GM12801 (cell line): ENCODE measurements around the gene TPSAB1.

ENCODE experiments used
- TF ChIP-seq, protein P1 (sequence below): IDR thresholded peaks from one replicate; pipeline ENCODE4 v1.5.1; 2011; ENCODE audit warnings: control low read depth; ENCODE audit not compliant: insufficient read length; ENCODE audit errors: extremely low read depth

TPSAB1 gene

DNA sequence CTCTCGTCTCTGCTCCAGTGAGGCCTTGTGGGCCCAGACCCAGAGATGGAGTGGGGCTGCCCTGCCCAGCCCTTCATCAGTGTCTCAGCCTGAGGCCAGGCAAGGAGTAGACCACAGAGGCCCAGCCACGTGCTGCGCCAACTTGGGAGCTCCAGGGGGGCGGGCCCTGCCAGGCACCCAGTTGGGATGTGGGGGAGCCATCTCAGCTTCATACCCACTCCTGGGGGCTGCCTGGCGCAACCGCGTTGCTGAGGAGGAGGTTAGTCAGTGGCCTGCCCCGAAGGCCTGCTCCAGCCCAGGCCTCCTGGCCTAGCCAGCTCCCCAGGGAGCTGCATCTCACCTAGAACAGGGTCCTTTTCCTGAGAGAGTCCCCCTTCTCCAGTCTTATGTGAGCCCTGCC, 27.3 kb upstream of the TPSAB1 start:
- TF ChIP-seq, protein P1, sequence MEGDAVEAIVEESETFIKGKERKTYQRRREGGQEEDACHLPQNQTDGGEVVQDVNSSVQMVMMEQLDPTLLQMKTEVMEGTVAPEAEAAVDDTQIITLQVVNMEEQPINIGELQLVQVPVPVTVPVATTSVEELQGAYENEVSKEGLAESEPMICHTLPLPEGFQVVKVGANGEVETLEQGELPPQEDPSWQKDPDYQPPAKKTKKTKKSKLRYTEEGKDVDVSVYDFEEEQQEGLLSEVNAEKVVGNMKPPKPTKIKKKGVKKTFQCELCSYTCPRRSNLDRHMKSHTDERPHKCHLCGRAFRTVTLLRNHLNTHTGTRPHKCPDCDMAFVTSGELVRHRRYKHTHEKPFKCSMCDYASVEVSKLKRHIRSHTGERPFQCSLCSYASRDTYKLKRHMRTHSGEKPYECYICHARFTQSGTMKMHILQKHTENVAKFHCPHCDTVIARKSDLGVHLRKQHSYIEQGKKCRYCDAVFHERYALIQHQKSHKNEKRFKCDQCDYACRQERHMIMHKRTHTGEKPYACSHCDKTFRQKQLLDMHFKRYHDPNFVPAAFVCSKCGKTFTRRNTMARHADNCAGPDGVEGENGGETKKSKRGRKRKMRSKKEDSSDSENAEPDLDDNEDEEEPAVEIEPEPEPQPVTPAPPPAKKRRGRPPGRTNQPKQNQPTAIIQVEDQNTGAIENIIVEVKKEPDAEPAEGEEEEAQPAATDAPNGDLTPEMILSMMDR: no peak

DNA sequence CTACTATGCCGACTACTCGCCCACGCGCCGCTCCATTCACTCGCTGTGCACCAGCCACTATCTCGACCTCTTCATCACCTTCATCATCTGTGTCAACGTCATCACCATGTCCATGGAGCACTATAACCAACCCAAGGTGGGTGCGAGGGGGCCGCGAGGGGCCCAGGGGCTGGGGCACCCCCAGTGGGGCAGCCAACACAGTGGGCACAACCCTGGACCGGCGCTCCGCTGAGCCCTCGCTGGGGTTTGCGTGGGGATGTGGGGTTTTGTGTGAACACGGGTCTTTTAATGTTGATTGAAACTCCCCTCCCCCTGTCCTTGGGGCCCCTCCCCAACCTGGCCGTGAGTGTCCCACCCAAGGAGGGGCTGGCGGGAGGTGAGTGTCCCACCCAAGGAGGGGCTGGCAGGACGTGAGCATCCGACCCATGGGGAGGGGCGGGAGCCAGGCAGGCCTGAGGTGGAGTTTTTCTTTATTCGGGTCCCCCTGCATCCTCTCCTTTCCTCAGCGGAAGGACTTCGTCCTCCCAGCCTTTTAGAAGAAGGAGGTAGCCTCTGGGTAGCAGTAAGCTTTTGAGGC, 26.6 kb upstream of the TPSAB1 start:
- TF ChIP-seq, protein P1: no peak

DNA sequence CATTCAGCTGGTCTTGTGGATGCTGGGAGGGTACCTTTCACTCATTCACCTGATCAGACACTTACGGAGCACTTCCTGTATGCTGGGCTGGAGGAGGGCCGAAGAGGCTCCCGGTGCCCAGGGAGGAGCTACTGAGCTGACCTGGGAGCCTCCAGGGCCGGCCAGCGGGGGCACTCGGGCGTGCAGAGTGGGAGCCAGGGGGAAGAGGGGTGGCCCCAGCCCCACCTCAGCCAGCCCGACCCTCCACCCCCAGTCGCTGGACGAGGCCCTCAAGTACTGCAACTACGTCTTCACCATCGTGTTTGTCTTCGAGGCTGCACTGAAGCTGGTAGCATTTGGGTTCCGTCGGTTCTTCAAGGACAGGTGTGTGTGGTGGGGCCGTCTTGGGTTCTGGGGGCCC, 25.8 kb upstream of the TPSAB1 start:
- TF ChIP-seq, protein P1: no peak

DNA sequence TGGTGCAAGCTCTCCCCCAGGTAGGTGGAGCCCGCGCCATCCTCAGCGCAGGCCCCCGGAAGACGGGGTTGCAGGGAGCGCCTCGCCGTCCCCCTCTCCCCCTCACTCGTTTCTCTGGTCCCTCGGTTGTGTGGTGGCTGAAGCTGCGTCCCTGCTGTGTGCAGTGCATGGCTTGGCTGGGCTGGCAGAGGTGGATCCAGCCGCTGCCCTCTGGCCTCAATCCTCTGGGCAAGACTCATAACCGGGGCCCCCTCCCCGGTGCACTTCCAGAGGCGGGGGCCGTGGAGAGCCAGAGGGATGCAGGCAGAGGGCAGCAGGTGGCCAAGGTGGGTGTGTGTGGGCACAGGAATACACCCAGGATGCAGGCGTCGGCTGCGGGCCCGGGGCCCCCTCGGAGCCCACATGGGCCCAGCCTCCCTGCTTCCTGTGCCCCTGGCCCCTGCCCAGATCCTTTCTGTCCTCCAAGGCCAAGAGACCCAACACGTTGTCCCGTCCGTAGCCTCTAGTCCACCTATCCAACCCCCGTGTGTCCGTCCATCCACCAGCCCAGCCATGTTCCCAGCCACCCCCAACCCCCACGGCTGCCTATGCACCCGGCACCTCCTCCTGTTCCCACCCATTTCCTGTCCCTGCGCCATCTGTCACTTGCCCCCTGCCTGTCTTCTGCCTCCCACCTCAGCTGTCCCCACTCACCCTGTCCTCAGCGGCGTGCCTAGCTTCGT, 24.8 kb upstream of the TPSAB1 start:
- TF ChIP-seq, protein P1: no peak

DNA sequence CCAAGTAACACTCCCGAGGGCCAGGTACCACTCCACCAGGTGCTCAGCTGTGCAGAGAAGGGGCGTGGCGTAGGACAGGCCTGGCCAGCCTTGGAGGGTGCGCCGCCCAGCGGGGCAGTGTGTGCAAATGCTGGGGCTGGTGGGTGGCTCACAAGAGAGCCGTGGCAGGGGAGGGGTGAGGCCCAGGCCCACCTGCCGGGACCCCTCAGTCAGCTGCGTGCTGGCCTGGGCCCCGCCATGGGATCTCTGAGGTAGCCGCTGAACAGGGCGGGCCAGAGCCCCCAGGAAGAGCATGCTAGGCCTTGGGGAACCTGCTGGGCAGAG, 24.2 kb upstream of the TPSAB1 start:
- TF ChIP-seq, protein P1: no peak

DNA sequence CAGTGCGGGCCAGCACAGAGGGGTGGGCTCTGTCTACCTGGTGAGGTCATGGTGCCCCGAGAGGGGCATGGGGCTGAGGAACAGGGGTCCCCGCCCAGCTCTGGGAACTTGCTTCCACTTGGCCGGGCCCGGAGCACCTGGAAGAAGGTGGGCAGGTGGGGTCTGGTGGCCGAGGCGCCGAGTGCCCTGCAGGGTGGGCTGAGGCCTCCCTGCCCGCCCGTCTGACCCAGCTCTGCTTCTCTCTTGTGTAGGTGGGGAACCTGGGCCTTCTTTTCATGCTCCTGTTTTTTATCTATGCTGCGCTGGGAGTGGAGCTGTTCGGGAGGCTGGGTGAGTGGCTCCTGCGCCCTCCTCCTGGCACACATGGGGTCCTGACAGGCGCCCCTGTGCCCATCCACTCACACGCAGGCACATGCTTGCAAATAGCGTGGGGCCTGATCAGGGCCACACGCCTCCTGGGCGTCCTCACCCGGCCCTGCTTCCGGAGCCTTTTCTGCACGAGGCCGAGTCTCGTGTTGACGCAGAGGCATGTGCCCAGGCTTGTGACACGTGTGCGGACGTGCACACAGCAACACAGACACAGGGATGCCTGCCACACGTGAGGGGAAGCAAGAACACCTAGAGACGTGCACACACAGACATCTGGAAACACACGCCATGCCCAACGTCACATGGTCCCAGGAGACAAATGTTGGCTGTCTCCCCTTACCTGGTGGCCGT, 23.7 kb upstream of the TPSAB1 start:
- TF ChIP-seq, protein P1: no peak

DNA sequence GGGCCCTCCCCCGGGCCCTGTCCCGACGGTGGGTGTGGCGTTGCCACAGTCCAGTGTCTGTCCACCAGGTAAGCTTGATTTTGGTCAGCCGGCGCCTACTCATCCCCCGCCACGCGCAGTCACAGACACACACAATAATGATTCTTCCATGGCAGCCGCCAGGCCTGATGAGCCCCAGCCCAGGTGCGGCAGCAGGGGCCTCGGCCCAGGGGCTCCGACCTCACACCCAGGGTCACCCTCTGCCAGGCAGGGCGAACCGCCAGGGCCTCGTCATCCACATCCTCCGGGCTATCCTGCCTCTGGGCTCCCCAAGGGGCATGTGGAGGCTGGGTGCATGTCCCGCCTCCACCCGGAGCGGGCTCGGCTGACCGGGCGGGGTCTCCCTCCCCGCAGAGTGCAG, 23.0 kb upstream of the TPSAB1 start:
- TF ChIP-seq, protein P1: no peak
